ENCODE results near the gene UBE2Q1.
A peak's percentile ranks its signal among the peaks of the same experiment; 100 is the strongest.

- TF ChIP-seq CTCF (IDR thresholded peaks at IDR 0.05) (peak in 2 of 4 experiments; percentile 17 to 31), POLR2A (IDR thresholded peaks at IDR 0.05) (no peak)
Observed at GRCh38 chr1:154567386-154568156, 9.1 kb upstream of the UBE2Q1 start, which contains the start of gene CHRNB2.
